NCI-H1417 treated with DMSO at 0.1 percent for 48 hours (cell line): Measurements from ENCODE around the gene FRMD4B.

Source experiments
- DNase-seq: peaks from one replicate; lab custom pipeline; 2025; lab: John Stamatoyannopoulos, UW

Gene FRMD4B

GRCh38 chr3:69405067-69405466 lies 19.2 kb upstream of the FRMD4B start:
- DNase-seq = no peak

GRCh38 chr3:69403454-69403853 lies 17.6 kb upstream of the FRMD4B start:
- no peak for DNase-seq

GRCh38 chr3:69400683-69401082 lies 14.8 kb upstream of the FRMD4B start:
- DNase-seq = no peak

GRCh38 chr3:69392850-69393249 lies 7.0 kb upstream of the FRMD4B start:
- DNase-seq = no peak

- no peak for DNase-seq
Observed at GRCh38 chr3:69392415-69392814, 6.5 kb upstream of the FRMD4B start.

- DNase-seq = no peak
Observed at GRCh38 chr3:69391554-69391953, 5.7 kb upstream of the FRMD4B start.

- DNase-seq = no peak
Observed at GRCh38 chr3:69390771-69391170, 4.9 kb upstream of the FRMD4B start.

- no peak for DNase-seq
Observed at GRCh38 chr3:69389520-69390248, 3.8 kb upstream of the FRMD4B start.

GRCh38 chr3:69388241-69388640 lies 2.4 kb upstream of the FRMD4B start:
- no peak for DNase-seq

- no peak for DNase-seq
Observed at GRCh38 chr3:69386556-69387385, 883 bp upstream of the FRMD4B start.

GRCh38 chr3:69385123-69385722 lies 665 bp downstream of the FRMD4B start:
- no peak for DNase-seq

- no peak for DNase-seq
Observed at GRCh38 chr3:69384326-69384725, 1.6 kb downstream of the FRMD4B start.

GRCh38 chr3:69379661-69380060 lies 6.2 kb downstream of the FRMD4B start:
- no peak for DNase-seq

GRCh38 chr3:69378112-69378802 lies 7.6 kb downstream of the FRMD4B start:
- no peak for DNase-seq

GRCh38 chr3:69377262-69377661 lies 8.6 kb downstream of the FRMD4B start:
- no peak for DNase-seq

GRCh38 chr3:69376731-69377130 lies 9.2 kb downstream of the FRMD4B start:
- no peak for DNase-seq

- no peak for DNase-seq
Observed at GRCh38 chr3:69371816-69372215, 14.1 kb downstream of the FRMD4B start.

- DNase-seq = no peak
Observed at GRCh38 chr3:69370901-69371301, 15.0 kb downstream of the FRMD4B start.

- DNase-seq = no peak
Observed at GRCh38 chr3:69370156-69370883, 15.6 kb downstream of the FRMD4B start.

GRCh38 chr3:69368129-69368741 lies 17.7 kb downstream of the FRMD4B start:
- no peak for DNase-seq

- DNase-seq = no peak
Observed at GRCh38 chr3:69367586-69367985, 18.3 kb downstream of the FRMD4B start.
